HCT116 (cell line): Measurements from ENCODE around the gene TWNK. TPM values are rescaled to one million over a fixed set of nuclear protein-coding genes. Genes with fewer than 3 reads are reported as not detected.
A peak's percentile ranks its signal among the peaks of the same experiment; 100 is the strongest.

Experiments
- ATAC-seq: fragments of 200-7000 bp; cut with Tn5 transposase; 2 replicates; pipeline ENCODE4 v1.9.1; 2020; ENCODE audit warnings: mild to moderate bottlenecking, moderate library complexity
- BruUV-seq: library from RNA; stranded (reverse); fragments of 400-500 nt; replicated peaks from 2 replicates; lab custom pipeline; 2021; lab: Mats Ljungman, UMichigan
- CTCF ChIA-PET: fragments of 300-600 bp; sonication (Branson Sonifier 250); formaldehyde crosslinking; loops from one replicate; lab custom pipeline; 2021; ENCODE audit warnings: antibody characterized with exemption; lab: Charles Lee
- POLR2A ChIA-PET: fragments of 300-600, 350-600 bp; sonication (Branson Sonifier 250); formaldehyde crosslinking; loops from one replicate; lab custom pipeline; 2021; ENCODE audit warnings: antibody characterized with exemption; lab: Charles Lee
- RAD21 ChIA-PET, 2 experiments: fragments of 300-600 bp; sonication (Branson Sonifier 250); formaldehyde crosslinking; loops; one replicate each; lab custom pipeline; 2023; ENCODE audit warnings: low total read pairs in 2 of 2; ENCODE audit not compliant: uncharacterized antibody in 2 of 2, unreplicated experiment in 2 of 2, low non-redundant PET in 1 of 2; lab: Charles Lee
- DNase-seq: peaks from one replicate; pipeline ENCODE4 v3.0.0-alpha.2; 2010; ENCODE audit warnings: low read depth, low spot score
- H2AFZ ChIP-seq: fragments of 200-600 bp; shearing (Covaris generic), sonication (generic); 2 replicates; pipeline ENCODE4 v1.6.1; 2017; ENCODE audit warnings: low read depth, mixed run types, mixed read lengths, antibody characterized with exemption, low read length; ENCODE audit not compliant: poor library complexity, severe bottlenecking
- H3K27ac ChIP-seq: 2 replicates; pipeline ENCODE4 v1.5.1; 2012; ENCODE audit warnings: low read depth, low read length
- H3K27me3 ChIP-seq: fragments of 200-600 bp; sonication (generic); 2 replicates; pipeline ENCODE4 v1.6.1; 2016; ENCODE audit warnings: mixed run types, low read length, mixed read lengths; ENCODE audit not compliant: insufficient read depth
- H3K36me3 ChIP-seq, 2 experiments: fragments of 200-500 bp in 1 of 2; fragments of 200-600 bp in 1 of 2; sonication (Bioruptor generic) in 1 of 2; sonication (generic) in 1 of 2; 2 replicates each; pipeline versions ENCODE4 v1.5.1 to v1.6.1; 2014 to 2016; ENCODE audit warnings: low read length in 2 of 2, inconsistent platforms in 1 of 2, mixed read lengths in 1 of 2, mixed run types in 1 of 2; ENCODE audit not compliant: insufficient read depth in 2 of 2, control insufficient read depth in 1 of 2
- H3K4me1 ChIP-seq, 2 experiments: fragments of 200-600 bp in 1 of 2; sonication (generic) in 1 of 2; 2 replicates each; pipeline versions ENCODE4 v1.5.1 to v1.6.1; 2012 to 2017; ENCODE audit warnings: low read length in 2 of 2, inconsistent platforms in 1 of 2, mild to moderate bottlenecking in 1 of 2, mixed read lengths in 1 of 2, mixed run types in 1 of 2, moderate library complexity in 1 of 2; ENCODE audit not compliant: insufficient read depth in 2 of 2, control insufficient read depth in 1 of 2
- H3K4me2 ChIP-seq: fragments of 200-600 bp; sonication (generic); 2 replicates; pipeline ENCODE4 v1.6.1; 2017; ENCODE audit warnings: mixed run types, low read length, mixed read lengths
- H3K4me3 ChIP-seq, 2 experiments: fragments of 200-600 bp in 1 of 2; sonication (generic) in 1 of 2; replicated peaks in 1 of 2; 2 replicates each; pipeline ENCODE4 v1.5.1; 2011 to 2016; ENCODE audit warnings: low read length in 2 of 2, control low read depth in 1 of 2, low read depth in 1 of 2, mild to moderate bottlenecking in 1 of 2, mixed read lengths in 1 of 2, mixed run types in 1 of 2
- H3K79me2 ChIP-seq: fragments of 200-600 bp; sonication (generic); 2 replicates; pipeline ENCODE4 v1.6.1; 2017; ENCODE audit warnings: mild to moderate bottlenecking, mixed run types, low read length, moderate library complexity, mixed read lengths; ENCODE audit not compliant: insufficient read depth
- H3K9ac ChIP-seq: fragments of 200-600 bp; sonication (generic); 2 replicates; pipeline ENCODE4 v1.6.1; 2016; ENCODE audit warnings: low read length, mixed read lengths
- H3K9me2 ChIP-seq: fragments of 200-600 bp; sonication (generic), shearing (Covaris generic); 2 replicates; pipeline ENCODE4 v1.6.1; 2017; ENCODE audit warnings: mixed run types, mild to moderate bottlenecking, moderate library complexity; ENCODE audit not compliant: insufficient read depth
- H3K9me3 ChIP-seq, 2 experiments: fragments of 200-500 bp in 1 of 2; fragments of 200-600 bp in 1 of 2; sonication (Bioruptor generic) in 1 of 2; sonication (generic) in 1 of 2; 2 replicates each; pipeline ENCODE4 v1.6.1; 2014 to 2017; ENCODE audit warnings: low read length in 2 of 2, mixed read lengths in 2 of 2, inconsistent platforms in 1 of 2, low read depth in 1 of 2, mild to moderate bottlenecking in 1 of 2, mixed run types in 1 of 2, moderate library complexity in 1 of 2; ENCODE audit not compliant: control insufficient read depth in 1 of 2, insufficient read depth in 1 of 2
- H4K20me1 ChIP-seq: fragments of 200-600 bp; sonication (generic), shearing (Covaris generic); 2 replicates; pipeline ENCODE4 v1.6.1; 2017; ENCODE audit warnings: mixed run types, mild to moderate bottlenecking, moderate library complexity; ENCODE audit not compliant: insufficient read depth
- CEBPB ChIP-seq: IDR thresholded peaks from 2 replicates; pipeline ENCODE4 v1.6.1; 2012; ENCODE audit warnings: low read depth
- EGR1 ChIP-seq: IDR thresholded peaks from 2 replicates; pipeline ENCODE4 v1.6.1; 2012; ENCODE audit warnings: low read depth
- EZH2 ChIP-seq: fragments of 200-600 bp; sonication (generic); IDR thresholded peaks from 2 replicates; pipeline ENCODE4 v1.6.1; 2017; ENCODE audit warnings: antibody characterized with exemption, mixed run types
- FOSL1 ChIP-seq: IDR thresholded peaks from 2 replicates; pipeline ENCODE4 v1.6.1; 2012; ENCODE audit warnings: low read depth
- POLR2A ChIP-seq: IDR thresholded peaks from 2 replicates; pipeline ENCODE4 v1.7.0; 2011; ENCODE audit warnings: borderline replicate concordance; ENCODE audit not compliant: insufficient read depth, insufficient read length; ENCODE audit errors: extremely low read depth
- POLR2AphosphoS5 ChIP-seq: IDR thresholded peaks from 2 replicates; pipeline ENCODE4 v1.6.1; 2011; ENCODE audit warnings: mild to moderate bottlenecking, low read depth, low read length, moderate library complexity
- RAD21 ChIP-seq: IDR thresholded peaks from 2 replicates; pipeline ENCODE4 v1.6.1; 2012; ENCODE audit warnings: low read depth, mild to moderate bottlenecking
- SIN3A ChIP-seq: IDR thresholded peaks from 2 replicates; pipeline ENCODE4 v1.6.1; 2012; ENCODE audit warnings: low read depth
- SP1 ChIP-seq: IDR thresholded peaks from 2 replicates; pipeline ENCODE4 v1.6.1; 2012; ENCODE audit warnings: low read depth
- SRF ChIP-seq: IDR thresholded peaks from 2 replicates; pipeline ENCODE4 v1.6.1; 2012; ENCODE audit warnings: low read depth
- TCF7L2 ChIP-seq: IDR thresholded peaks from 2 replicates; pipeline ENCODE4 v1.7.0; 2011; ENCODE audit warnings: borderline replicate concordance, inconsistent platforms; ENCODE audit not compliant: insufficient read depth, insufficient read length; ENCODE audit errors: extremely low read depth
- intact Hi-C: fragments of 100-400 bp; cut with micrococcal nuclease; formaldehyde crosslinking; loops from 2 replicates; pipeline ENCODE4 v1.10.0; 2022
- total RNA-seq: library from RNA; stranded (reverse); gene quantifications from one replicate; pipeline ENCODE4 v1.2.1, GENCODE V29; 2021; ENCODE audit not compliant: unreplicated experiment
- TF ChIP-seq, protein P1 (sequence below): IDR thresholded peaks from 2 replicates; pipeline ENCODE4 v1.6.1; 2011; ENCODE audit warnings: mild to moderate bottlenecking, low read length, moderate library complexity; ENCODE audit not compliant: insufficient replicate concordance; ENCODE audit errors: extremely low read depth
- TF ChIP-seq, protein P2 (sequence below): IDR thresholded peaks from 2 replicates; pipeline ENCODE4 v1.6.1; 2012

The TWNK gene
- total RNA-seq, 1 experiment from 2014 or later, result 42.1 TPM

DNA sequence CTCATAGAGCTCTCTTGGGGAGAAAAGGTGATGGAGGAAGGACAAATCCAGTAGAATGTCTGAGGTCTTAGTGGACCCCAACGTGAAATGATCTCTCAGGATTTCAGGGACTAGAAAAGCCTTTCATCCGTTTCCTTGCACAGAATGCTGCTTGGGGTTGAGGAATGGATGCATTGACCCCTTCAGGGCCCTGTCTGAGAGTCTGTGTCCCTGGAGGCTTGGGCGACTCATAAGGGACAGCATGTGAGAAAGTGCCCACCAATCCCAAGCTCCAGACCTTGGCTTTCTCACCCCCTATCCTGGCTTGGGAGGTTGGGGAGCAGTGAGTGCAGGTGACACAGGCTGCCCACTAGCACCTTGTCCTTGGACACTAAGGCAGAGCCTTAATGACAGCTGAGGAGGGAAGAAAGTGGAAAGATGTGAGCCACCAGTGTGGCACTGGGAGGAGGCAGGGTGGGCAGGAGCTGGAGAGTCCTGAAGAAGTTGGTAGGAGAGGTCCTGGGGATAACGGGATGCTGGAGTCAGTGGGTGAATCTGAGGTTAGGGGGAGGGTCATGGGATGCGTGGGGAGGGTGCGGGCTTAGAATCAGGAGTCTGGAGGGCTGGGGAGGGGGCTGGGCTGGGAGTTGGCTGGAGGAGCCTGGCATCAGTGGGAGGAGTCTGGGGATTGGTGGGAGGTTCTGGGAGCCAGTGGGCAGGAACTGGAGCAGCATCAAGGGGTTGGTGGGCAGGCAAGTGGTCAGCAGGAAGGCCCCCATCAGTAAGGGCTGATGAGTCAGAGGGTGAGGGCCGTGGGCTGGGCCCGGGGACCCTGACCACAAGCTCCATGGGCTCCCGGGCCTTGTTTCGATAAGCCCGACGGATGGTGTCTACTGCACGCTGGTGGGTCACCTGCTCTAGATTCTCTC, 20.8 kb downstream of the TWNK start:
- ChIA-PET RAD21 (no interaction called here), CTCF (interaction anchor here (0.6 to 6.6 kb wide), 6 partner anchors 7 to 60 kb away, joined by 3 to 118 read pairs (median 4); partner anchors contain the start of gene LZTS2), POLR2A (interaction anchor here (1.3 kb wide), 1 partner anchor 10 kb away, joined by 5 read pairs; no protein-coding TSS in a partner anchor)
- H3K4me2 ChIP-seq, result peak overlapping the region; percentile 43
- no peak overlapping the region; the same call in 1 of the 2 replicates for H3K27ac ChIP-seq
- H3K9me2 ChIP-seq, result no peaks in the 10 kb centered on the region
- intact Hi-C loops, result no loop called here
- no peak overlapping the region; the same call in 1 of the 2 replicates for H3K9ac ChIP-seq
- no peak overlapping the region for H3K4me3 ChIP-seq
- DNase-seq (no peak), ATAC-seq (no peak)
- no TSS peak for BruUV-seq
- peaks cover 19 to 46% of the 10 kb centered on the region in 2 experiments for H3K4me1 ChIP-seq
- peaks cover 10 to 15% of the 10 kb centered on the region in 2 experiments; a peak in 3 of 4 replicates for H3K36me3 ChIP-seq
- TF ChIP-seq FOSL1 (no peak), POLR2AphosphoS5 (peak; percentile 36; the same call in 1 of the 2 replicates), CEBPB (no peak)
- no peaks in the 10 kb centered on the region for H4K20me1 ChIP-seq
- peaks cover 3% of the 10 kb centered on the region; the same call in 1 of the 2 replicates for H3K79me2 ChIP-seq
- H3K27me3 ChIP-seq, result no peaks in the 10 kb centered on the region
- H2AFZ ChIP-seq, result no peak overlapping the region
- no peaks in the 10 kb centered on the region for H3K9me3 ChIP-seq

DNA sequence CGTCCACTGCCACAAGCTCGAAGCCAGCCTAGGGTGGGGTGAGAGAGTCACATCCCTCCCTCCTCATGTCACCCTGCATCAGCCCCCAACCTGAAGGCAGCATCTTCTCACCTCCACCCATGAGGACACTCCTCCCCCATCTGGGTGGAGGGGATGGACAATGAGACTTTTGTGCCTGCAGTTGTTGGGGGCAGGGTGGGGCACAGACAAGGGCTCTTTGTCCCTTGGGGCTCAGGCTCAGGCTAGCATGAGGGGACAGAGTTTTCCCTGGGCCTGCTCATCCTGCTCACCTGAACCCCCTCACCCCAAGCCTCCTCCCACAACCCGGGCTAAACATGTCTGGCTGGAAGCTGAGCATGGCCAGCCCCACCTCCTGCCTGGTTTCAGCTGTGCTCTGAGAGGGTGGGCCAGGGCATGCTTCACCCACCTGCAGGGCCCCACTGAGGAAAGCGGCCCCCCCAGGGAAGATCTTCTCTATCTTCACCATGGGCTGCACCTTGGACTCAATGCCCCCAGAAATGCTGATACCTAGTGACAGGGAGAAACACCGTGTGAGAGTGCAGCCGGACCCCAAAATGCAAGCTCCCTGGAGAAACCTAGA, 21.6 kb downstream of the TWNK start:
- intact Hi-C loops, result no loop called here
- H3K27ac ChIP-seq, result peak overlapping the region; percentile 28; the same call in 1 of the 2 replicates
- H4K20me1 ChIP-seq, result no peaks in the 10 kb centered on the region
- H2AFZ ChIP-seq, result no peak overlapping the region
- no peak overlapping the region; the same call in 1 of the 2 replicates for H3K9ac ChIP-seq
- peaks cover 25 to 53% of the 10 kb centered on the region in 2 experiments for H3K4me1 ChIP-seq
- ChIA-PET POLR2A (interaction anchor here (1.3 to 1.6 kb wide), 2 partner anchors 11 kb away, joined by 5 to 6 read pairs; no protein-coding TSS in a partner anchor), CTCF (interaction anchor here (1.1 to 6.6 kb wide), 3 partner anchors 9 to 54 kb away, joined by 3 to 118 read pairs (median 14); partner anchors contain the start of gene LZTS2), RAD21 (no interaction called here)
- peak overlapping the region; percentile 43 for H3K4me2 ChIP-seq
- ATAC-seq, result no peak
- H3K4me3 ChIP-seq, result no peak overlapping the region
- H3K36me3 ChIP-seq, result peaks cover 7 to 10% of the 10 kb centered on the region in 2 experiments; a peak in 3 of 4 replicates
- H3K9me2 ChIP-seq, result no peaks in the 10 kb centered on the region
- TF ChIP-seq POLR2A (no peak), SP1 (no peak), RAD21 (no peak), SIN3A (no peak), EGR1 (no peak), SRF (no peak), EZH2 (no peak), CEBPB (no peak), TCF7L2 (no peak), FOSL1 (no peak), POLR2AphosphoS5 (no peak)
- TF ChIP-seq, protein P1, sequence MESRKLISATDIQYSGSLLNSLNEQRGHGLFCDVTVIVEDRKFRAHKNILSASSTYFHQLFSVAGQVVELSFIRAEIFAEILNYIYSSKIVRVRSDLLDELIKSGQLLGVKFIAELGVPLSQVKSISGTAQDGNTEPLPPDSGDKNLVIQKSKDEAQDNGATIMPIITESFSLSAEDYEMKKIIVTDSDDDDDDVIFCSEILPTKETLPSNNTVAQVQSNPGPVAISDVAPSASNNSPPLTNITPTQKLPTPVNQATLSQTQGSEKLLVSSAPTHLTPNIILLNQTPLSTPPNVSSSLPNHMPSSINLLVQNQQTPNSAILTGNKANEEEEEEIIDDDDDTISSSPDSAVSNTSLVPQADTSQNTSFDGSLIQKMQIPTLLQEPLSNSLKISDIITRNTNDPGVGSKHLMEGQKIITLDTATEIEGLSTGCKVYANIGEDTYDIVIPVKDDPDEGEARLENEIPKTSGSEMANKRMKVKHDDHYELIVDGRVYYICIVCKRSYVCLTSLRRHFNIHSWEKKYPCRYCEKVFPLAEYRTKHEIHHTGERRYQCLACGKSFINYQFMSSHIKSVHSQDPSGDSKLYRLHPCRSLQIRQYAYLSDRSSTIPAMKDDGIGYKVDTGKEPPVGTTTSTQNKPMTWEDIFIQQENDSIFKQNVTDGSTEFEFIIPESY, result no peak
- TF ChIP-seq, protein P2, sequence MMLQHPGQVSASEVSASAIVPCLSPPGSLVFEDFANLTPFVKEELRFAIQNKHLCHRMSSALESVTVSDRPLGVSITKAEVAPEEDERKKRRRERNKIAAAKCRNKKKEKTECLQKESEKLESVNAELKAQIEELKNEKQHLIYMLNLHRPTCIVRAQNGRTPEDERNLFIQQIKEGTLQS, result no peak
- BruUV-seq, result no TSS peak
- DNase-seq, result no peak
- no peaks in the 10 kb centered on the region for H3K9me3 ChIP-seq
- no peaks in the 10 kb centered on the region for H3K79me2 ChIP-seq
- H3K27me3 ChIP-seq, result no peaks in the 10 kb centered on the region
